ENCODE results near the gene KCTD7. TPM values are rescaled to one million over a fixed set of nuclear protein-coding genes. Genes with fewer than 3 reads are reported as not detected.
"Not testable (repeated sequence)": the region's sequence is repeated elsewhere in the genome, so short reads cannot be mapped to it uniquely, and the experiment has no call there.

The KCTD7 gene
- total and polyA plus RNA-seq, 4 donors: 21.7 to 52.7 (median 38.7) TPM

- WGBS (ENCODE audit: insufficient coverage): no CpG with 5 or more reads among the region's 6 CpGs
- no peak for DNase-seq (ENCODE audit: low read depth in 4 of 6, low spot score in 6 of 6)
- Histone ChIP-seq H3K4me1 (ENCODE audit: control insufficient read depth, insufficient read depth, low read length) (peaks cover 20% of the 10 kb centered on the region), H3K36me3 (ENCODE audit: control insufficient read depth, insufficient read depth, low read length) (peaks cover 22% of the 10 kb centered on the region), H3K27me3 (ENCODE audit: control insufficient read depth, insufficient read depth, low read length) (no peaks in the 10 kb centered on the region), H3K9me3 (ENCODE audit: control insufficient read depth, insufficient read depth, low read length) (no peaks in the 10 kb centered on the region), H3K4me3 (ENCODE audit: low read depth, low read length) (no peak overlapping the region), H3K27ac (ENCODE audit: low read depth, low read length) (no peak overlapping the region)
These were observed 2.8 kb downstream of the KCTD7 start for GRCh38 chr7:66631471-66631870.

DNA sequence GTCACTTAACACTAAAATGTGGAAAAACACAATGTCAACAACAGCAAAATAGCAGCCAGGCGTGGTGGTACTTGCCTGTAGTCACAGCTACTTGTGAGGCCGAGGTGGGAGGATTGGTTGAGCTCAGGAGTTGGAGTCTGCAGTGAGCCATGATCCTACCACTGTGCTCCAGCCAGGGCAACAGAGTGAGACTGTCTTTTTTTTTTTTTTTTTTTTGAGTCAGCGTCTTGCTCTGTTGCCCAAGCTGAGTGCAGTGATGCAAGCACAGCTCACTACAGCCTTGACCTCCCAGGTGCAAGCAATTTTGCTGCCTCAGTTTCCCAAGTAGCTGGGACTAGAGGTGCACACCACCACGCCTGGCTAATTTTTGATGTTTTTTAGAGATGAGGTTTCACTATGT, 6.1 kb downstream of the KCTD7 start:
- Histone ChIP-seq H3K36me3 (ENCODE audit: control insufficient read depth, insufficient read depth, low read length) (peaks cover 40% of the 10 kb centered on the region), H3K27ac (ENCODE audit: low read depth, low read length) (no peak overlapping the region), H3K27me3 (ENCODE audit: control insufficient read depth, insufficient read depth, low read length) (no peaks in the 10 kb centered on the region), H3K9me3 (ENCODE audit: control insufficient read depth, insufficient read depth, low read length) (no peaks in the 10 kb centered on the region), H3K4me3 (ENCODE audit: low read depth, low read length) (no peak overlapping the region), H3K4me1 (ENCODE audit: control insufficient read depth, insufficient read depth, low read length) (peaks cover 9% of the 10 kb centered on the region)
- WGBS (ENCODE audit: insufficient coverage): 92% methylated on average over 2 of the region's 4 CpGs
- DNase-seq (ENCODE audit: low read depth in 4 of 6, low spot score in 6 of 6): no peak

DNA sequence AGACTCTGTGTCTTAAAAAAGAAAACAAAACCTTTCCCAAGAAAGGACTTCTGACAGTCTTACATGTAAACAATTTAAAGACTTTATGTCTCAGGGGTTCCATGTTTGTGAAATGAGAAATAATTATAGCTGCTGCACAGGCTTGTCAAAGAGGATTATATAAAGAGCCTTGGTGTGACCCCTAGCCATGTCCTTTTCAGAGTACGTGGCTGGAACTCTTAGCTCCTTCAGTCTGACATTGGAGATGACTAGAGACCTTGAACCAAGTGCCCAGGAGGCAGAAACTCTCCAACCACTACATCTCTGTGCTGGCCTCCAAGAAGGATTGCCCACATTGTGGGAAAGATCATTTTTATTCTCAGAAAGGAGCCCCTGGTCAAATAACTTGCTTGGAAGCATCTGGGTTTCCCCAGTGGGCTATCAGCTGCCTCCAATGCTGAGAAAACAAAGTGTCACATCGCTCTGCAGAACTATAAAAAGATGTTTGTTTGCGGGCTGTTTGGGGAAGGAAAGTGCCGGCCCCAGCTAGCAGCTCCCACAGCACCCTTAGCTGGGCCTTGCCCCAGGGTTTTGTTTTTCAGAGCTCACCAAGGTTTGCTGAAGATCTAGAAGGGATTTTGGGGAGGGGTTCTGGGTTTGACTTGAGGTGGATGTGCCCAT, 6.8 kb downstream of the KCTD7 start:
- not testable (repeated sequence) for H3K9me3 ChIP-seq (ENCODE audit: control insufficient read depth, insufficient read depth, low read length); DNase-seq (ENCODE audit: low read depth in 4 of 6, low spot score in 6 of 6); H3K27me3 ChIP-seq (ENCODE audit: control insufficient read depth, insufficient read depth, low read length); H3K4me3 ChIP-seq (ENCODE audit: low read depth, low read length); H3K27ac ChIP-seq (ENCODE audit: low read depth, low read length); H3K4me1 ChIP-seq (ENCODE audit: control insufficient read depth, insufficient read depth, low read length)
- peaks cover 42% of the 10 kb centered on the region for H3K36me3 ChIP-seq (ENCODE audit: control insufficient read depth, insufficient read depth, low read length)
- WGBS (ENCODE audit: insufficient coverage): no CpG with 5 or more reads among the region's 4 CpGs

DNA sequence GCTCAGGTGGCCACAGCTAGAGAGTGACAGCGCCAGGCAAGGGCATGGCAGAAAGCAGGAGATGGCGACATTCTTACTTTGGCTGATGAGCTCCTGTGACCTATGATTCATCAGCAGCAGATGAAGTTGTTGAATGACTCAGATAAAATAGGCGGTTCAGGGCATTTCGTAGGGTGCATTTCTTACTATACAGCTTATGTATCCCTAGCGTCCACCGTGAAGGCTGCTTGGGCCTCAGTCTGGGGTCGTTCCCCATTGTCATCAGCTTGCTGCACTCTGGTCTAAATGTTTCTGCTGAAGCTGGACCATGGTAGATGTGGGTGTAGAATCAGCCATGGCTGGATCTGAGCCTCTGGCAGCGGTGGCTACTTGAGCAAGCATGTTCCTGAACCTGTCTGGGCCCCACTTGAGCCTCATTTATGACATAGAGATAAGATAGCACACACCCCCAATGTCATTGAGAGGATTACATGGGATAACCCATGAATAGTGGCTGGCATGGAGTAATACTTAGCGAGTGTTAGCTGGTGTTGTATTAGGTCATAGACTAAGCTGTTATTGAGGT, 7.4 kb downstream of the KCTD7 start:
- WGBS (ENCODE audit: insufficient coverage): no CpG with 5 or more reads among the region's 9 CpGs
- peaks cover 44% of the 10 kb centered on the region for H3K36me3 ChIP-seq (ENCODE audit: control insufficient read depth, insufficient read depth, low read length)
- DNase-seq (ENCODE audit: low read depth in 4 of 6, low spot score in 6 of 6); H3K4me1 ChIP-seq (ENCODE audit: control insufficient read depth, insufficient read depth, low read length); H3K4me3 ChIP-seq (ENCODE audit: low read depth, low read length); H3K27me3 ChIP-seq (ENCODE audit: control insufficient read depth, insufficient read depth, low read length); H3K9me3 ChIP-seq (ENCODE audit: control insufficient read depth, insufficient read depth, low read length); H3K27ac ChIP-seq (ENCODE audit: low read depth, low read length): not testable (repeated sequence)

GRCh38 chr7:66638309-66639099, 9.8 kb downstream of the KCTD7 start:
- peaks cover 38% of the 10 kb centered on the region for H3K36me3 ChIP-seq (ENCODE audit: control insufficient read depth, insufficient read depth, low read length)

GRCh38 chr7:66639773-66640172, 11.1 kb downstream of the KCTD7 start:
- DNase-seq (ENCODE audit: low read depth in 4 of 6, low spot score in 6 of 6): no peak
- Histone ChIP-seq H3K4me3 (ENCODE audit: low read depth, low read length) (no peak overlapping the region), H3K4me1 (ENCODE audit: control insufficient read depth, insufficient read depth, low read length) (no peaks in the 10 kb centered on the region), H3K36me3 (ENCODE audit: control insufficient read depth, insufficient read depth, low read length) (peaks cover 32% of the 10 kb centered on the region), H3K27ac (ENCODE audit: low read depth, low read length) (no peak overlapping the region), H3K9me3 (ENCODE audit: control insufficient read depth, insufficient read depth, low read length) (no peaks in the 10 kb centered on the region), H3K27me3 (ENCODE audit: control insufficient read depth, insufficient read depth, low read length) (no peaks in the 10 kb centered on the region)
- WGBS (ENCODE audit: insufficient coverage): 100% methylated on average over 2 of the region's 3 CpGs

More at GRCh38 chr7:66638309-66639099, 9.8 kb downstream of the KCTD7 start:
- Histone ChIP-seq H3K4me3 (ENCODE audit: low read depth, low read length) (no peak overlapping the region), H3K9me3 (ENCODE audit: control insufficient read depth, insufficient read depth, low read length) (no peaks in the 10 kb centered on the region), H3K27ac (ENCODE audit: low read depth, low read length) (no peak overlapping the region), H3K27me3 (ENCODE audit: control insufficient read depth, insufficient read depth, low read length) (no peaks in the 10 kb centered on the region), H3K4me1 (ENCODE audit: control insufficient read depth, insufficient read depth, low read length) (no peaks in the 10 kb centered on the region)
- WGBS (ENCODE audit: insufficient coverage): 90% methylated on average over 17 of the region's 21 CpGs
- DNase-seq (ENCODE audit: low read depth in 4 of 6, low spot score in 6 of 6): no peak

DNA sequence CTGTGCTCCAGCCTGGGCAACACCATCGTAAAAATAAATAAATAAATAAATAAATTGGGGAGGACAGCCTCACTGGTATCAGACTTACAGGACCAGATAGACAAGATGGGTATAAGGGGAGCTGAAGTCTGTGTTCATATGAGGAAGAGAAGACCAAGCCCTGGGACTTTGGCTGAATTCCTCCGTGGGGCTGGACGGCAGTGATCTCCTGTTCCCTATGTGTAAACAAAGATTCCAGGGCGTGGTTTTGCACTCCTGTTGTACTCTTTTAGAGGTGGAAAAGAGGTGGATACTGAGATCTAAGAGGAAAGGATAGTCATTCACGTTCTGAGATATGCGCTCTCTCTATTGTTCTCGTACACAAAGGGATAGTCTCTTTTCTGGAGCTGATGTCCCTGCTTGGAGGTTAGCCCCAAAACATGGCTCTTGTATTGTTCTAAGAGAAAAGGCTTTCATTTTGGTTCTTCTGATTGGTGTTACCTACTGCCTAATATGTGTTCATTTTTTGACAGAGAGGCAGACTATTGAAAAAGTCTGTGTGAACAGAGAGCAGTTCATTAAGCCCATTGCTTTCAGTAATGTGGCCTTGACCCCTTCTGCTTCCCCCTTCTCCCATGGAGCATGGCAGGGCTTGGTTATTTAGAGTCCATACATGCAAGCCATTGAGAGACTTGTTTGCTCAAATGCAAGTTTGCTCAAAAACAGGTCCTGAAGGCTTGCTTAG, 12.3 kb downstream of the KCTD7 start:
- Histone ChIP-seq H3K4me1 (ENCODE audit: control insufficient read depth, insufficient read depth, low read length) (no peaks in the 10 kb centered on the region), H3K9me3 (ENCODE audit: control insufficient read depth, insufficient read depth, low read length) (no peaks in the 10 kb centered on the region), H3K36me3 (ENCODE audit: control insufficient read depth, insufficient read depth, low read length) (peaks cover 30% of the 10 kb centered on the region), H3K27ac (ENCODE audit: low read depth, low read length) (no peak overlapping the region), H3K27me3 (ENCODE audit: control insufficient read depth, insufficient read depth, low read length) (no peaks in the 10 kb centered on the region), H3K4me3 (ENCODE audit: low read depth, low read length) (no peak overlapping the region)
- WGBS (ENCODE audit: insufficient coverage): 81% methylated on average over 6 of the region's 7 CpGs
- DNase-seq (ENCODE audit: low read depth in 4 of 6, low spot score in 6 of 6): no peak

- no peak overlapping the region for H3K4me3 ChIP-seq (ENCODE audit: low read depth, low read length)
- DNase-seq (ENCODE audit: low read depth in 4 of 6, low spot score in 6 of 6): peak in 1 of 6 donors; percentile 19
- no peak overlapping the region for H3K27ac ChIP-seq (ENCODE audit: low read depth, low read length)
These were observed 12.8 kb downstream of the KCTD7 start for GRCh38 chr7:66641526-66641871.

DNA sequence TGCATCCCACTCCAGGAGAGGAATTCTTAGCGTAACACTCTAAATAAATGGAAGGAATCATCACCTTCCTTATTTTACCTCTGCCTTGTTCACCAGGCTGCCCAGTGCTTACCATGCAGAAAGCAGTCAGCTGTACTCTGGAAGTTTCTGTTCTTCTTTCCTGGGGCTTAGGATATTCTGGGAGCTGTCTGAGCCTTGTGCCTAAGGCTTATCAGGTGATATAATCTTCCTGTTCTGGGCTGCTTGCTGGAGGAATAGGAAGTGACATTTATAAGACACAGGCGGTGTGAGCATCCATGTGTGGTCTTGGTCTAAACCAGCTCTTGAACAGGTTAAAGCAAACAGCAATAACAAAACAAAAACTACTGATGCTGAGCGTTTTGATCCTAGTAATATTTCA, 13.5 kb downstream of the KCTD7 start:
- 100% methylated on average over 1 of the region's 3 CpGs for WGBS (ENCODE audit: insufficient coverage)
- no peak overlapping the region for H3K4me3 ChIP-seq (ENCODE audit: low read depth, low read length)
- no peaks in the 10 kb centered on the region for H3K9me3 ChIP-seq (ENCODE audit: control insufficient read depth, insufficient read depth, low read length)
- peaks cover 37% of the 10 kb centered on the region for H3K36me3 ChIP-seq (ENCODE audit: control insufficient read depth, insufficient read depth, low read length)
- no peaks in the 10 kb centered on the region for H3K27me3 ChIP-seq (ENCODE audit: control insufficient read depth, insufficient read depth, low read length)
- DNase-seq (ENCODE audit: low read depth in 4 of 6, low spot score in 6 of 6): no peak
- no peak overlapping the region for H3K27ac ChIP-seq (ENCODE audit: low read depth, low read length)
- no peaks in the 10 kb centered on the region for H3K4me1 ChIP-seq (ENCODE audit: control insufficient read depth, insufficient read depth, low read length)

More at GRCh38 chr7:66641526-66641871, 12.8 kb downstream of the KCTD7 start:
- Histone ChIP-seq H3K4me1 (ENCODE audit: control insufficient read depth, insufficient read depth, low read length) (no peaks in the 10 kb centered on the region), H3K27me3 (ENCODE audit: control insufficient read depth, insufficient read depth, low read length) (no peaks in the 10 kb centered on the region), H3K36me3 (ENCODE audit: control insufficient read depth, insufficient read depth, low read length) (peaks cover 33% of the 10 kb centered on the region), H3K9me3 (ENCODE audit: control insufficient read depth, insufficient read depth, low read length) (no peaks in the 10 kb centered on the region)
- WGBS (ENCODE audit: insufficient coverage): 66% methylated on average over 2 of the region's 4 CpGs

Data from spinal cord (tissue), 10 donors.